ENCODE results near the gene FBXW12. TPM values are rescaled to one million over a fixed set of nuclear protein-coding genes. Genes with fewer than 3 reads are reported as not detected.

Gene FBXW12
- total and polyA plus RNA-seq, 2 of the 8 experiments (the other 6 are each of a cell fraction or from before 2014, with no cell fraction given) = 0.35 to 0.85 TPM

DNA sequence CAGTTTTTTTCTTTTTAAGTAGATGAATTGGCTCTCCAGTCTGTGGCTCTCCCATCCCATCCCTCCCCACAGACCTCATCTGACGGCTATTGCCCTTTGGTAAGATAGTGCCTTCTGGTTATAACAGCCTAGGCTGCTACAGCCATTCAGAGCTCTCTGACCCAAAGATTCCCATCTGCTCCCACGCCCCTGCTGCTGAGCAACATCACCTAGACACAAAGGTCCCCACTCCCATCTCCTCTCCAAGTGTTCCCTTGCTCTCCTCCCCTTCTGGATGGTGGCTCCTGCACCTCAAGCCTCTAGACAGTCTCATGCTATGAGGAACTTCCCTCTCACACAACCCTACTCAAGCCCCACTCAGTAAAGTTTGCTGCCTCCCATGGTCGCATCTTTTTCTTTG is 23.7 kb downstream of the FBXW12 start (continued):
- TF ChIP-seq, protein P1, sequence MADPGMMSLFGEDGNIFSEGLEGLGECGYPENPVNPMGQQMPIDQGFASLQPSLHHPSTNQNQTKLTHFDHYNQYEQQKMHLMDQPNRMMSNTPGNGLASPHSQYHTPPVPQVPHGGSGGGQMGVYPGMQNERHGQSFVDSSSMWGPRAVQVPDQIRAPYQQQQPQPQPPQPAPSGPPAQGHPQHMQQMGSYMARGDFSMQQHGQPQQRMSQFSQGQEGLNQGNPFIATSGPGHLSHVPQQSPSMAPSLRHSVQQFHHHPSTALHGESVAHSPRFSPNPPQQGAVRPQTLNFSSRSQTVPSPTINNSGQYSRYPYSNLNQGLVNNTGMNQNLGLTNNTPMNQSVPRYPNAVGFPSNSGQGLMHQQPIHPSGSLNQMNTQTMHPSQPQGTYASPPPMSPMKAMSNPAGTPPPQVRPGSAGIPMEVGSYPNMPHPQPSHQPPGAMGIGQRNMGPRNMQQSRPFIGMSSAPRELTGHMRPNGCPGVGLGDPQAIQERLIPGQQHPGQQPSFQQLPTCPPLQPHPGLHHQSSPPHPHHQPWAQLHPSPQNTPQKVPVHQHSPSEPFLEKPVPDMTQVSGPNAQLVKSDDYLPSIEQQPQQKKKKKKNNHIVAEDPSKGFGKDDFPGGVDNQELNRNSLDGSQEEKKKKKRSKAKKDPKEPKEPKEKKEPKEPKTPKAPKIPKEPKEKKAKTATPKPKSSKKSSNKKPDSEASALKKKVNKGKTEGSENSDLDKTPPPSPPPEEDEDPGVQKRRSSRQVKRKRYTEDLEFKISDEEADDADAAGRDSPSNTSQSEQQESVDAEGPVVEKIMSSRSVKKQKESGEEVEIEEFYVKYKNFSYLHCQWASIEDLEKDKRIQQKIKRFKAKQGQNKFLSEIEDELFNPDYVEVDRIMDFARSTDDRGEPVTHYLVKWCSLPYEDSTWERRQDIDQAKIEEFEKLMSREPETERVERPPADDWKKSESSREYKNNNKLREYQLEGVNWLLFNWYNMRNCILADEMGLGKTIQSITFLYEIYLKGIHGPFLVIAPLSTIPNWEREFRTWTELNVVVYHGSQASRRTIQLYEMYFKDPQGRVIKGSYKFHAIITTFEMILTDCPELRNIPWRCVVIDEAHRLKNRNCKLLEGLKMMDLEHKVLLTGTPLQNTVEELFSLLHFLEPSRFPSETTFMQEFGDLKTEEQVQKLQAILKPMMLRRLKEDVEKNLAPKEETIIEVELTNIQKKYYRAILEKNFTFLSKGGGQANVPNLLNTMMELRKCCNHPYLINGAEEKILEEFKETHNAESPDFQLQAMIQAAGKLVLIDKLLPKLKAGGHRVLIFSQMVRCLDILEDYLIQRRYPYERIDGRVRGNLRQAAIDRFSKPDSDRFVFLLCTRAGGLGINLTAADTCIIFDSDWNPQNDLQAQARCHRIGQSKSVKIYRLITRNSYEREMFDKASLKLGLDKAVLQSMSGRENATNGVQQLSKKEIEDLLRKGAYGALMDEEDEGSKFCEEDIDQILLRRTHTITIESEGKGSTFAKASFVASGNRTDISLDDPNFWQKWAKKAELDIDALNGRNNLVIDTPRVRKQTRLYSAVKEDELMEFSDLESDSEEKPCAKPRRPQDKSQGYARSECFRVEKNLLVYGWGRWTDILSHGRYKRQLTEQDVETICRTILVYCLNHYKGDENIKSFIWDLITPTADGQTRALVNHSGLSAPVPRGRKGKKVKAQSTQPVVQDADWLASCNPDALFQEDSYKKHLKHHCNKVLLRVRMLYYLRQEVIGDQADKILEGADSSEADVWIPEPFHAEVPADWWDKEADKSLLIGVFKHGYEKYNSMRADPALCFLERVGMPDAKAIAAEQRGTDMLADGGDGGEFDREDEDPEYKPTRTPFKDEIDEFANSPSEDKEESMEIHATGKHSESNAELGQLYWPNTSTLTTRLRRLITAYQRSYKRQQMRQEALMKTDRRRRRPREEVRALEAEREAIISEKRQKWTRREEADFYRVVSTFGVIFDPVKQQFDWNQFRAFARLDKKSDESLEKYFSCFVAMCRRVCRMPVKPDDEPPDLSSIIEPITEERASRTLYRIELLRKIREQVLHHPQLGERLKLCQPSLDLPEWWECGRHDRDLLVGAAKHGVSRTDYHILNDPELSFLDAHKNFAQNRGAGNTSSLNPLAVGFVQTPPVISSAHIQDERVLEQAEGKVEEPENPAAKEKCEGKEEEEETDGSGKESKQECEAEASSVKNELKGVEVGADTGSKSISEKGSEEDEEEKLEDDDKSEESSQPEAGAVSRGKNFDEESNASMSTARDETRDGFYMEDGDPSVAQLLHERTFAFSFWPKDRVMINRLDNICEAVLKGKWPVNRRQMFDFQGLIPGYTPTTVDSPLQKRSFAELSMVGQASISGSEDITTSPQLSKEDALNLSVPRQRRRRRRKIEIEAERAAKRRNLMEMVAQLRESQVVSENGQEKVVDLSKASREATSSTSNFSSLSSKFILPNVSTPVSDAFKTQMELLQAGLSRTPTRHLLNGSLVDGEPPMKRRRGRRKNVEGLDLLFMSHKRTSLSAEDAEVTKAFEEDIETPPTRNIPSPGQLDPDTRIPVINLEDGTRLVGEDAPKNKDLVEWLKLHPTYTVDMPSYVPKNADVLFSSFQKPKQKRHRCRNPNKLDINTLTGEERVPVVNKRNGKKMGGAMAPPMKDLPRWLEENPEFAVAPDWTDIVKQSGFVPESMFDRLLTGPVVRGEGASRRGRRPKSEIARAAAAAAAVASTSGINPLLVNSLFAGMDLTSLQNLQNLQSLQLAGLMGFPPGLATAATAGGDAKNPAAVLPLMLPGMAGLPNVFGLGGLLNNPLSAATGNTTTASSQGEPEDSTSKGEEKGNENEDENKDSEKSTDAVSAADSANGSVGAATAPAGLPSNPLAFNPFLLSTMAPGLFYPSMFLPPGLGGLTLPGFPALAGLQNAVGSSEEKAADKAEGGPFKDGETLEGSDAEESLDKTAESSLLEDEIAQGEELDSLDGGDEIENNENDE (IDR thresholded peaks at IDR 0.05; ENCODE audit: insufficient replicate concordance, low read length) = no peak
- TF ChIP-seq CTBP2 (IDR thresholded peaks at IDR 0.05; ENCODE audit: borderline replicate concordance, insufficient read depth, insufficient read length, low read length) (no peak), EP300 (IDR thresholded peaks at IDR 0.05; ENCODE audit: borderline replicate concordance in 1 of 2, low read depth in 2 of 2, low read length in 2 of 2) (no peak)
- TF ChIP-seq, protein P2, sequence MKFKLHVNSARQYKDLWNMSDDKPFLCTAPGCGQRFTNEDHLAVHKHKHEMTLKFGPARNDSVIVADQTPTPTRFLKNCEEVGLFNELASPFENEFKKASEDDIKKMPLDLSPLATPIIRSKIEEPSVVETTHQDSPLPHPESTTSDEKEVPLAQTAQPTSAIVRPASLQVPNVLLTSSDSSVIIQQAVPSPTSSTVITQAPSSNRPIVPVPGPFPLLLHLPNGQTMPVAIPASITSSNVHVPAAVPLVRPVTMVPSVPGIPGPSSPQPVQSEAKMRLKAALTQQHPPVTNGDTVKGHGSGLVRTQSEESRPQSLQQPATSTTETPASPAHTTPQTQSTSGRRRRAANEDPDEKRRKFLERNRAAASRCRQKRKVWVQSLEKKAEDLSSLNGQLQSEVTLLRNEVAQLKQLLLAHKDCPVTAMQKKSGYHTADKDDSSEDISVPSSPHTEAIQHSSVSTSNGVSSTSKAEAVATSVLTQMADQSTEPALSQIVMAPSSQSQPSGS (IDR thresholded peaks at IDR 0.05; ENCODE audit: low read length) = no peak
- TF ChIP-seq, protein P3, sequence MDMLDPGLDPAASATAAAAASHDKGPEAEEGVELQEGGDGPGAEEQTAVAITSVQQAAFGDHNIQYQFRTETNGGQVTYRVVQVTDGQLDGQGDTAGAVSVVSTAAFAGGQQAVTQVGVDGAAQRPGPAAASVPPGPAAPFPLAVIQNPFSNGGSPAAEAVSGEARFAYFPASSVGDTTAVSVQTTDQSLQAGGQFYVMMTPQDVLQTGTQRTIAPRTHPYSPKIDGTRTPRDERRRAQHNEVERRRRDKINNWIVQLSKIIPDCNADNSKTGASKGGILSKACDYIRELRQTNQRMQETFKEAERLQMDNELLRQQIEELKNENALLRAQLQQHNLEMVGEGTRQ (IDR thresholded peaks at IDR 0.05; ENCODE audit: low read length) = no peak

Measured in H1 (cell line).